T47D (cell line): ENCODE results near the gene DAB1.
"Not testable (repeated sequence)": the region's sequence is repeated elsewhere in the genome, so short reads cannot be mapped to it uniquely, and the experiment has no call there.

ENCODE experiments used
- DNase-seq, 2 experiments: peaks; one replicate each; pipeline versions ENCODE4 v3.0.0 to v3.0.0-alpha.2; 2011 to 2012; ENCODE audit warnings: low read depth in 1 of 2, low spot score in 1 of 2
- JUND ChIP-seq: IDR thresholded peaks from 2 replicates; pipeline ENCODE4 v1.6.1; 2012; ENCODE audit warnings: low read depth
- in situ Hi-C: cut with HindIII; loops from 2 replicates; pipeline ENCODE4 v1.10.0; 2016; ENCODE audit warnings: low sequenced_read_pairs, low pct_unique_long_range_greater_than_20kb

DAB1 gene

DNA sequence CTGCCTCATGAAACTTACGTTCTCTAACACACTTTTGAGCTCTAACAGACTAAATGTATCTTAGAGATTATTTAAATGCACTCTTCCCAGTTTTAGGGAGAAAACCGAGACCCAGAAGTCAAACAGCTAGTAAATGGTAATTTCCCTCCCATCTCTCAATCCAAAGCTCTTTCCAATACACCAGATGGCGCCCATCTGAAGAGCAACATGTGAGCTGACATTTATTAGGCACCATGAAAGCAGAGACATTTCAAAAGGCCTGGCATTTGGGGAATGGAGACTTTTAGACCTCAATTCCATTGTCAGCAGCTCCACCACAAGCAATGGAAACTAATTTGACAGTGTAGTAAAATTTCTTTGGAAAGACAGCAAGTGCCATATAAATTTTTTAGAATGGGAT, 191.4 kb downstream of the DAB1 start:
- in situ Hi-C loops: no loop called here
- TF ChIP-seq JUND: no peak
- peak in 1 of 2 experiments; percentile 23 for DNase-seq

DNA sequence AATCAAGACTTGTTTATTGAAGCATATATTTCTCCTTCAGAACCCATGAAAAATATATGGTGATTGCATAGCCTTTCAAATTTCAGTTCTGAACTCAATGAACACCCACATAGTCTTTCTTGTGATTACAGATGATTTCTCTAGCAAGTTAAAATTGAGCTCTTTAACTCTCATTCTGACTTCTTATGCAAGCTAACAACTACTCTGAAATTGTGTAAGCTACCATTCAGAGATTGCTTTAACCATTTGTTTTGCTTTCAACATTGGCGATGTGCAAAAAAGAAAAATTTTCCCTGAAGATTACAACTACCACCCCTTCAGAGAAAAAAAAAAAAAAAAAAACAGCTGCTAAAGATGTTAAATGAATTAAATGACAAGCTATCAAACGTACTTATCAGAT, 193.9 kb downstream of the DAB1 start:
- no peak for TF ChIP-seq JUND
- DNase-seq: no peak
- in situ Hi-C loops: no loop called here

DNA sequence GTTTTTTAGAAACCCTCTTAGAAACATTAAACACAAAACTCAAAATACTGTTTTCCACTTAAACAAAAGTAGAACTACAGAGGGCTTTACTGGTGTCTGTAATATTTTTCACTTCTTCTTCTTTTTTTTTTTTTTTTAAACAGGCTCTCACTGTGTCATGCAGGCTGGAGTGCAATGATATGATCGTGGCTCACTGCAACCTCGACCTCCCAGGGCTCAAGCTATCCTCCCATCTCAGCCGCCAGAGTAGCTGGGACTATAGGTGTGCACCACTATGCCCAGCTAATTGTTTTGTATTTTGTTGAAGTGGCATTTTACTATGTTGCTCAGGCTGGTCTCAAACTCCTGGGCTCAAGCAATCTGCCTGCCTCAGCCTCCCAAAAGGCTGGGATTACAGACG, 194.8 kb downstream of the DAB1 start:
- TF ChIP-seq JUND: no peak
- in situ Hi-C loops: no loop called here
- DNase-seq: no peak

DNA sequence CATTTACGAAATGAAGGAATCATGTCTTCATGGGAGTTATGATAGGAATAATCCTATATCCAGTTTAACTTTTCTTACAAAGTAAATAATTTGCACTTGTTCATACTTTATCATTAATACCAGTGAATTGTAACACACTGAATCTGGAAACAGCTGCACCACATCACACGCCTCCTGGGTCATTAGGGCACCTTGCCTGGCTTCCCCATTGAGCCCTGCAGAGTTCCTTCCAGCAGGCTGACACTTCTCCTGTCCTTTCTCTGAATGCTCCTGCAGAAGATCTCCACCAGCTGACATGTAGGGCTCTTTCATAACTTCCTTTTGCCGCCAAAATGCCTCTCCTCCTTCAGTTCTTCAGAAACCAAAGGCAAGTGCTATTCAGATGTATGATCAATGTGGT, 201.1 kb downstream of the DAB1 start:
- DNase-seq: no peak
- no peak for TF ChIP-seq JUND
- in situ Hi-C loops: no loop called here

DNA sequence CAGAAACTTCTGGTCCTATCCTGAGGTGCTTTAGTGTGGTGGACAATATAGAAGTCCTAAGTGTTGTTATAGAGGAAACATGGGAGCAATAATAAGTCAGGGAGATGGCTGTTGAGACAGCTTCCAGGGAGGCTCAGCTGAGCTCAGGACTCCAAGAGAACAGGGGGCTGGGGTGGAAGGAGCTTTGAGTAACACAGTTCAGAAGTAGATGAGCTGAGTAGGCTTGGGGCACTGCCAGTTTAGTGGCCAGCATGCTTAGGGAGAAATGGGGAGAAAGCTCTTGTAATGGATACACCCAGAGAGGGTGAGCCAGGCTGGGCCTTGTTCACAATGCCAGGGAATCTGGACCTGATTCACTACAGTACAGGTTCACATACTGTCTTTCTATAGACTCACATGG, 201.6 kb downstream of the DAB1 start:
- no peak for DNase-seq

DNA sequence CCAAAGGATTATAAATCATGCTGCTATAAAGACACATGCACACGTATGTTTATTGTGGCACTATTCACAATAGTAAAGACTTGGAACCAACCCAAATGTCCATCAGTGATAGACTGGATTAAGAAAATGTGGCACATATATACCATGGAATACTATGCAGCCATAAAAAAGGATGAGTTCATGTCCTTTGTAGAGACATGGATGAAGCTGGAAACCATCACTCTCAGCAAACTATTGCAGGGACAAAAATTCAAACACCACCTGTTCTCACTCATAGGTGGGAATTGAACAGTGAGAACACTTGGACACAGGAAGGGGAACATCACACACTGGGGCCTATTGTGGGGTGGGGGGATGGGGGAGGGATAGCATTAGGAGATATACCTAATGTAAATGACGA, 203.0 kb downstream of the DAB1 start:
- in situ Hi-C loops, DNase-seq: not testable (repeated sequence)

More for the DNA sequence above, 201.6 kb downstream of the DAB1 start:
- no peak for TF ChIP-seq JUND
- in situ Hi-C loops: no loop called here

DNA sequence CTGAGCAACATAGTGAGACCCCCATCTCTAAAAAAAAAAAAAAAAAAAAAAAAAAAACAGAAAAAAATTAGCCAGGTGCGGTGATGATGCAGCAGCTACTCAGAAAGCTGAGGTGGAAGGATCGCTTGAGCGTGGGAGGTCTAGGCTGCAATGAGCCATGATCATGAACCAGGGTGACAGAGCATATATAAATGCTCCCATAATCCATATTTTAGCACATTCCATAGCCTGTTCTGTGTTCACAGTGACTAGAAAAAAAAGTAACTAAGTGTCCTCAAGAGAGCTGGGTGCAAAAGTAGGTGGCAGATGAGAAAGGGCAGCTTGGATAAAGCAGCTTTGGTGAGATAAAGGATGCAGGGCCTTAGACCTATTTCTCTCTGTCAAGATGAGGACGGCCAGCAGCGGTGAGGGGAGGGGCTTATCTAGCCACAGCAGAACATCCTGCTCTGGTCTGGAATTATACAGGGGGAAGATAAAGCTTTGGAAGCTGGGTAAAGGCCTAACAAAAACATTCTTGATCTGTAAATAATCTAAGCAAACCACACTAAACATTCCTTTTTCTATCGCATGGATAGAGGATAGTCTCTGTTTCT, 205.3 kb downstream of the DAB1 start:
- DNase-seq: no peak
- TF ChIP-seq JUND: no peak
- in situ Hi-C loops: no loop called here

DNA sequence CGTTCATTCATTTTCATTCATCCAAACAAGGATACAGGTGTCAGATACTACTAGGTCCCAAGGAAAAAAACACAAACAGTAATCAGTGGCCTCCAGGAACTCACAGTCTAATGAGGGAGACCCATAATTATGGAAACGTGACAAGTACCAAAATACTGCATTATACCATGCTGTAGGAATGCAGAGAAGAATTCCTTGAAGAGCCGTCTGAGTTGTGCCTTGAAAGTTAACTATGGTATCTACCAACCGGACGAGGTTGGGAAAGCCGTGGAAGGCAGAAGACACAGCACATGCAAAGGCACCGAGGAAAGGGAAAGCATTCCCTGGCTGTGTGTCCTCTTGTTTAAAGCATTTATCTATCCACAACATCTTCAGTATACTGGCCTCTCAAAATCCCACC, 206.0 kb downstream of the DAB1 start:
- DNase-seq: no peak
- in situ Hi-C loops: no loop called here
- no peak for TF ChIP-seq JUND

DNA sequence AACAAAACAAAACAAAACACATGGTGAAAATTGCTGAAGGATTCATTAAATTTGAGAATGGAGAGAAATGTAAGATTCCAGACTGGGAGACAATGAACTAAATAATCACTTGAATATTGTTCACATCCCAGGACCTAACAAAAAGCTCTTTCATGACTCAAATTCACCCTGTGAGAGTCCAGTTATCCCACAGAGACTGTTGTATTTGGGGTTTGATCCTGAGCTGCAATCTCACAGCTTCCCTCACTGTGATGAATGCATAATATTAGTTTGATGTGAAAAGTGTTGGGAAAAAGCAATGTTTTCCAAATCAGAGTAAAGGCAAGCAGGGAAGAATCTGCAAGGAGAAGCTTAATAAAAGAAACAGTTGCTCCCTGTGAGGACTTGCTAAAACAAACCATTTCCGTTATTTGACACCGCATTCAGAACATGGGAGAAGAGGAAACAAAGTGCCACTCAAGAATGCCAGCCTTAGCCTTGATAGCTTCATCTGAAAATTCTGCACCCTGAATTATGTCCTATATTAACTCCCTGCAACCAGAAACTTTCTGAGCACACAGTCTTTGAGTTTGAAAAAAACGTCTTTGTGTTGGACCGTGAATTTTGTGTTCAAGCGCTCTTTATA, 208.8 kb downstream of the DAB1 start:
- no peak for TF ChIP-seq JUND
- in situ Hi-C loops: no loop called here

DNA sequence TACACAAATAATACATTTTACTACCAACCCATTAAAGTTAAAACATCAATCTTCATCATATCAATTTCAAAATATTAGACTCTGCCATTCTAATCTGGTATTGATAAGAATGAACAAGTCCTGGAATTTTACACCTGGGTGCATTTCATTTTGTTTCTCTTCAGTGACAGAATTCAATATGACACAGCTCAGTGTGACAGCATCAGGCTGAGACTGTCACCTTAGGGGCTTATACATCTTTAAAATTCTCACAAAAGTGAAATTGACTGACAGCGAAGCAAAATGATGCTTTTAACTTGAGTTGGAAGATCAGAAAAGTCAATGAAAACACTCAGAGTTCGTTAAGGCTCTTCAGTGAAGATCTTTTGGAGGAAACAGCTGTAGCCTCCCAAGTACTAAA, 213.0 kb downstream of the DAB1 start:
- no peak for TF ChIP-seq JUND
- DNase-seq: no peak
- in situ Hi-C loops: no loop called here

More for the DNA sequence above, 208.8 kb downstream of the DAB1 start:
- DNase-seq: no peak

DNA sequence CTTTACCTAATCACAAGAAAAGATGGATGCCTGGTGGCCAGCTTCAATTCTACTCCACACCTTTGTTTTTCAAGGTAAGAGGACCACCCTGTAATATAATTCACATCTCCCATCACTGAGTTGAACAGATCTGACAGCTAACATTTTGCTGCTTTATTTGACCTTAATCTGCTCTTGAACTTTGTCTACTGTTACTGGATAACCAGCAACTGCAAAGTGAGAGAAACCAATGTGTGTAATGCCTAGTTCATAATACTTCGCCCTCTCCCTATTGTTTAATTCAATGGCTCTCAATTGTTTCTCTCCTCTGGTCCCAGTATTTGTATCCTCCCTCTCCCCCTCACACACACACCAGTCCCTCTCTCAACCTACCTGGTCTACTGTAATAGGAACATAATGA, 214.4 kb downstream of the DAB1 start:
- no peak for DNase-seq
- no peak for TF ChIP-seq JUND
- in situ Hi-C loops: no loop called here

DNA sequence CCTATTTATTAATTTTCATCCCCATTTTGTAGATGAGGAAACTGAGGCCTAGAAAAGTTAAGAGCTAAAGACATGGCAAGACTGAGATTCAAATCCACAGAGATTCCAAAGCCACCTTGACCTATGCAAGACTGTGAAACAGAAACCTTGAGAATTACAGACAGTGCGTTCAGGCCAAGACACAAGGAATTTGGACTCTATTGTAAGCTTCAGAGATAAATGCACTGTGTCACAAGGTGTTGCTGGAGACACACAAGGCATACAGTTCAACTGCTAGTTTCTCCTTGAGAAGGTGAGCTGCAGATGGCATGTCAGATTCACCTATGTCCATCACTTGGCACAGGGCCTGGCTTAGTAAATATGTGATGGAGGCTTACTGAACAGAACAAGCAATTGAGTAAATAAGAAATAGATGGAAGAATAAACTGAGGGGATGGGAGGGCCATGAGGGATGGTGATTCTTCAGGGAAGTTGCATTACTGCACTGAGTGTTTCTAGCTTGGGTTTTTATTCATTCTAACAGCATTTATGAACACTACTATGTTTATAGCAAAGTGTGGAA, 215.0 kb downstream of the DAB1 start:
- in situ Hi-C loops: no loop called here
- no peak for DNase-seq
- no peak for TF ChIP-seq JUND

DNA sequence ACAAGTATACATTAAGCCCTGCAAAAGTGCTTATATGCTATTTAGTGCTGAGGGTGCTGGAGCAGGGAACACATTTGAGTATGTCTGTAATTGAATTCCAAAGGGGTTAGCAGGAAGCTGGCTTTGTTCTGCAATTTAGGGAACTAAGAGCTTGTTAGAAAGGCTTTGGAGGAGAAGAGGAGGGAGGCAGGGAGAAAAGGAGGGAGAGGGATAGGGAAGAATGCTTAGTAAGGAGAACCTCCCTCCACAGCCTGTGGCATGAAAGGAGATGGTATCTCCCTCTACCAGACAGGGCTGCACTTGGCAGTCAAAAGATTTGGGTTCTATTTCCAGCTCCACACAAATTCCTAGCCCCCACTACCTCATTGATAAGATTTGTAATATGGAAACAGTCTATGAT, 217.8 kb downstream of the DAB1 start:
- TF ChIP-seq JUND: no peak
- in situ Hi-C loops: no loop called here
- DNase-seq: no peak
